NCI-H226 (cell line): ENCODE results near the gene PIGN.

Experiments used
- DNase-seq: peaks from one replicate; pipeline ENCODE4 v3.0.0-alpha.2; 2015

Gene PIGN

DNA sequence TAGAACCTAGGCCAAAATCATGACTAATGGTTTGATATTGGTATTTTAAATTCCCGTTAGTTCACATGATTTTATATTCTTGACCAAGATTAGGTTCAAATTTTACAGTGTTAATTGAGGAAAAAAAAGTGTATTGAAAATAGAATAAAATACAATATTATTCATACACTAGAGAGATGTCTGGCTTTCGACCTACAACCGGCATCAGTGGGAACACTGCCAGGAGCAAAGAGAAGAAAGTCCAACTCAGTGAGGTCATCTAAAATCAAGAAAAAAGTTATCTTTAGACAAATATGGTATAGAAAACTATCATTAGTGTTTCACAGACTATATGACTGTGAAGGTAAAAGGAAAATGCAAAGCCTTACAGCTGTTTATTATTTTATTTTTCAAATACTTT is 81.5 kb downstream of the PIGN start:
- DNase-seq: peak; percentile 9

GRCh38 chr18:62102221-62102620 is 84.6 kb downstream of the PIGN start:
- DNase-seq: no peak

- DNase-seq: peak; percentile 3
Observed at GRCh38 chr18:62101321-62101721, 85.5 kb downstream of the PIGN start.

- no peak for DNase-seq
Observed at GRCh38 chr18:62098960-62099359, 87.9 kb downstream of the PIGN start.

DNA sequence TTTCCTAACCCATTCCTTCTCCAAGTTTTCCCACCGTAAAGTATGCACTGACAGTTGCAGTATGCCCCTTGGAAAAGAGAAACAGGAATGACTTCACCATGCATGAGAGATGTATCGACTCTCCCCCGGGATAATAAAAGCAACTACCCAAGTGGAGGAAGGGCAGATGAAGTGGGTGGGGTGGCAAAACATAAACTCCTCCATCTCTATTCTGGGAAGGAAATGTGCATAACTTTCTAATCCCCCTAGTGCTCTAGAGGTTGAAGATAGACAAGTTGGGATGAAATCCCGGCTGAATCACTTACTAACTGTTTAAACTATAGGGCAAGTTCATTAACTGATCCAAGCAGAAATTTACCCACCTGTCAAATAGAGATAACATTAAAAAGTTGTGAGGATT is 89.2 kb downstream of the PIGN start:
- DNase-seq: no peak

DNA sequence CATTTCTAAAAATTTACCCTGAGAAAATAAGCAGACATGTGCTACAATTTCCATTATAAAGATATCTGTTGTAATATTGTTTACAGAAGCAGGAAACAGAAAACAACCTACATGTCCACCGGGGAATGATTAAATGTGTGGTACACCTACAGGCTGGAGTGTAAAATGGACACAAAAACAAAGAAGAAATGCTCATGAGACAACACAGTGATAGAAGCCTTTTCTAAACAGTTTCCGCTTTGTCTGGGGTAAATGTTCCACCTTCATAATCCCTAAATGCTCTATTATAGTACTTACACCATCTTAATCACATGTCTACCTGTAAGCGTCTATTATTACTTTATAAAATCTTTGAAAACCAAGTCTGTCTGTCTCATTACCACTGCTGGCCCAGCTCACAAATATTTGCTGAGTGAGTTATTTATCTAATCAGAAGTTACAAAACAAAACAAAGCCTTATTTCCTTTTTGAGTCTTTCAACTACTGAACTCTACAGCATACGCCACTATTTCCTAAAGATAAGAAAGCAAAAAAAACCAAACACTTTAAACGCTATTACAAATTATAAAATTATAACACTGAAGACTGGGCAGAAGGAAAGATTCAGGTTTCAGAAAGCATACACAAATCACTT is 95.3 kb downstream of the PIGN start:
- no peak for DNase-seq

GRCh38 chr18:62089174-62089573 is 97.7 kb downstream of the PIGN start:
- no peak for DNase-seq

DNA sequence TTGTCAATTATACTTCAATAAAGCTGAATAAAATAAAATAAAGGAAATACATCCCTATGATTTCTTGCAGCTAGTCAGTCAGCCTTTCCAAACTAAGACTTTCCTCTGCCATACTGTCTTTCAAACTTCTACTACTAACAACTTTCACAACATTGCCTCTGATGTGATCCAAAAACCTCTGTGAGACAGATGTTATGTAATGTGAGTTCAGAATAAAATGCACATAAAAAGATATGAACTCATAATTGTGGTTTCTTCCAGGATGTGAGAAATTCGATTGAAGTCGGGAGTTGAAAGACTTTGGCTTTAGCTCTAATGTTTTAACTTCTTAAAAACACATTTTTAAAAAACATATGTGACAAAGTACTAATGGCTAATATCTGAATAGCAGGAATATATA is 98.7 kb downstream of the PIGN start:
- peak; percentile 2 for DNase-seq

- DNase-seq: no peak
Observed at GRCh38 chr18:62085756-62086155, 101.1 kb downstream of the PIGN start.

DNA sequence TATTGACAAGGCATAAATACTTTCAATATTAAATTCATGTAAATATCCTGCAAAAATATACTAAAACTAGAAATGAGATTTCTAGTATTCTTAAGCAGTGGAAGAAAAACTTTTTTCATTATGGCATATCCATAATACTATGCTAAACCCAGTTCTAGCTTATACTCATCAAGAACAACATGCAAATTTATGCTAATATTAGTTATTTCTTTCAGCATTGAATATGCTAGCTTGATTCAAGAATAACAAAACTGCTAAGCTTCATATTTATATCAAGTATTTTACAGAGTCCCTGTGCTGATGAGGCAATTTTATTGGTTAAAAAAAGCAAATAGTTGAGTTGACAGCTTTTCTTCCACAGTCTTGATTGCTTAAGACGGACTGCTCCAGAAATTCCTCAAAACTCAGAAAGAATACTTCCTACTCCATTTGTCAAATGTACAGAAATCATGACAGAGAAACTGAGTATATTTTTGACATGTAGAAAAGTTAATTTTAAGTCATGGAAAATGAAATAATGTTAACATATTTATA is 105.0 kb downstream of the PIGN start:
- no peak for DNase-seq

DNA sequence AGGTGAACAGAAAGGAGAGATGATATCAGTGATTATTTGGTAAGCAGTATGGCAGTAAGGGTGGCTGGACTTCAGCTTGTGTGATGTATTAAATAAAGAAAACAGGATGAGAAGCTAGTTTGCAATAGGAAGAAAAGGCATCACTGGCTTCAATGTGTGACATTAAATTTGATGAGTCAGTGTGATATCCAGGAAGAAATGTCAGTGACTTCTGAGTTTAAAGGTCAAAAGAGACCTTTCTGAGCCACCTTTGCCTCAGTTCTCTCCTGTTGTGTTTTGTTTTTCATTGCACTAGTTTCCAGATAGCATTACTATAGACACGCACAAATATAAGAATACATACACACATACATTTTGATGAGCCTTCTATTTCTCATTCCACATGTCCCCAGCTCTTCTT is 105.6 kb downstream of the PIGN start:
- DNase-seq: no peak

- DNase-seq: no peak
Observed at GRCh38 chr18:62080172-62080900, 106.5 kb downstream of the PIGN start.

GRCh38 chr18:62073461-62074281 is 113.2 kb downstream of the PIGN start:
- DNase-seq: no peak

GRCh38 chr18:62072370-62072769 is 114.5 kb downstream of the PIGN start:
- no peak for DNase-seq

DNA sequence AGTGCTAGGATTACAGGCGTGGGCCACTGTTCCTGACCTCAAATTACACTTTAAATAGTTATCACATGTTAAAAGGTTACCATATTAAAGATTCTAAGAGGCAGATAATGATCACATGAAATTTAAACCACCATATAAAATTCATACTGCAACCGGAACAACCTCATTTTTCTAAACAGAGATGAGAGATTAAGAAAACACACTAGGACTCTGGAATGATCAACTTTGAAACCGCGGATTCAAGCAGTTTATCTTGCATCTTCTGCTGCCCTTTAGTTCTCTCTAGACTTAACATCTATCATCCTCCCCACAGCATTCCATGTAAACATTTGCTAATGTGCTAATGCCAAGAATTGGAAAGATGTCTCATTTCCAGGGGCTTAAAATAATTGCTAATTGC is 115.8 kb downstream of the PIGN start:
- DNase-seq: no peak

- no peak for DNase-seq
Observed at GRCh38 chr18:62070302-62070701, 116.6 kb downstream of the PIGN start.

- DNase-seq: no peak
Observed at GRCh38 chr18:62069556-62069955, 117.3 kb downstream of the PIGN start.

GRCh38 chr18:62066102-62066818 is 120.6 kb downstream of the PIGN start:
- no peak for DNase-seq

DNA sequence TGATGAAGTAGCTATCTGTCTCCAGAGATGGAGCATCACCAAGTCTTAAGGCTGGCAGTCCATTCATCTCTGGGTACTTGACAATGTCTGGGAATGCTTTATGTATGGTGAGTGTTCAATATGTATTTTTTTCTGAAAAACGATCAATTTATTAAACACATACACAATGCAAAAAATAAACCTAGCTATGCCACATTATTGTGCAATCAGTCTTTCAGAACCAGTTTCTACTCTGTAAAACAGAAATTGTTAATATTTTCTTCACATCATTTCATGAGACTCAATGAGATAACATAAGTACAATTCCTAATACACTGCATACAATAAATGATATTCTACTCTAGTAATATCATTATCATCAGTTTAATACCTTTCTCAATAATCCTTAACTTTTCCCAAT is 122.5 kb downstream of the PIGN start:
- DNase-seq: no peak

DNA sequence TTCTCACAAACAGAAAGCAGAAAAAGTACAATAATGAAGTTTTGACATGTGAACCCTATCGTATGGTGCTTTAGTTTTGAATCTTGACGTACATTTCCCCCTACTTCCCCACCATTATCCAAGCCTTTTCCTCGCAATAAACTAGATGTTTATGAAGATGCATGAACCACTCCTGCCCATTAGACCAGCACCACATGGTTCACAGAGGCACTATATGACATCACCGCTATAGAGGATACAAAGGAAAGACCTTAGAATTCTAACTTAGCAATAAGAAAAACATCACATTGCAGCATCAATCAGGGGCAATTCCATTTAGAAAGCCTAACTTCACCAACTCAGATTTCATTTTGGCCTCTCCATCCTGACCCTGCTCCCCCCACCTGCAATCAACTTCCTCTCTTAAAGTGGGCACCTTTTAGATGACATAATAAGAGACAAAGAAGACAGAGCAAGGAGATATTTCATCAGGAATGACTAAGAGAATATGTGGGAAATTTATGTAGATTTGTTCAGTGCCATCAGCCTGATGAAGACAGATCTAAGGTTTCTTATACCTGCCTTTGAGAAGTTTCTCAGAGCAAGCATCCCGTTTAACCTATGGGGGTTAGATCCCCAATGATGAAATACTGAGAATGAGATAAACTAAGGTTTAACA is 124.9 kb downstream of the PIGN start:
- no peak for DNase-seq

DNA sequence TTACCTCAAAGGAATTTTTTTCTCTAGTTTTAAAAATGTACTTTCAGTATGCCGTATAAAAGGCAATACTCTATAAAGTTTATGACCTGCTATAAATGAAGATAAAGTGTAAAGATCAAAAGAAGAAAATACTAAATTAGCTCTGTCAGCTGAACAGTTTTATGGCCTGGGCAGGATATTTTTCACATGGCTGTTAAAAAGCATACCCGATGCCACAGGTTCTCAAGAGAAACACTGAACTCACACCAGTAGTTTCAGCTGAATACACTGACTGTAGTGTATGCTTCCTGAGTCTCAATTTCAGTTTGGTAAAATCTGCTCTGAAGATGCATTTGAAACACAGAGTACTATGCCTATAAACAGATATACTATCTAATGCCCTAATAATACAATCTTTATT is 126.0 kb downstream of the PIGN start:
- no peak for DNase-seq

GRCh38 chr18:62054929-62055498 is 131.8 kb downstream of the PIGN start:
- no peak for DNase-seq
